HEK293 (cell line): ENCODE data around the gene ATXN2.

Experiments used
- CTCF ChIA-PET: fragments of 350-600 bp; formaldehyde crosslinking; extraction: SDS; loops from one replicate; lab custom pipeline; 2021; ENCODE audit warnings: antibody characterized with exemption; lab: Yijun Ruan, JAX
- POLR2A ChIA-PET: fragments of 300-600 bp; formaldehyde crosslinking; extraction: SDS; loops from one replicate; lab custom pipeline; 2020; ENCODE audit warnings: antibody characterized with exemption, inconsistent platforms; lab: Yijun Ruan, JAX
- H3K27ac ChIP-seq: fragments of 200-500 bp; sonication (Bioruptor generic); 2 replicates; pipeline ENCODE4 v1.5.1; 2014; ENCODE audit warnings: low read depth, low read length, control low read depth, inconsistent platforms; ENCODE audit errors: extremely low read depth
- H3K36me3 ChIP-seq, 2 experiments: fragments of 200-500 bp in 1 of 2; sonication (Bioruptor generic) in 1 of 2; 1 replicate in 1 of 2; 2 replicates in 1 of 2; pipeline ENCODE4 v1.5.1; 2014 to 2017; ENCODE audit warnings: inconsistent platforms in 2 of 2, low read length in 2 of 2; ENCODE audit not compliant: control insufficient read depth in 2 of 2, insufficient read depth in 1 of 2
- H3K4me1 ChIP-seq: fragments of 200-500 bp; sonication (Bioruptor generic); 2 replicates; pipeline ENCODE4 v1.5.1; 2014; ENCODE audit warnings: mild to moderate bottlenecking, low read length, inconsistent platforms; ENCODE audit not compliant: control insufficient read depth, insufficient read depth
- H3K4me3 ChIP-seq: 2 replicates; pipeline ENCODE4 v1.5.1; 2011; ENCODE audit warnings: low read depth, mild to moderate bottlenecking, control low read depth, low read length, moderate library complexity
- H3K9me3 ChIP-seq: fragments of 200-500 bp; sonication (Bioruptor generic); 2 replicates; pipeline ENCODE4 v1.5.1; 2014; ENCODE audit warnings: low read depth, low read length, inconsistent platforms; ENCODE audit not compliant: control insufficient read depth, insufficient read depth
- EGR2 ChIP-seq: fragments of 450-650 bp; formaldehyde crosslinking; IDR thresholded peaks from 2 replicates; pipeline ENCODE4 v1.5.1; 2016; ENCODE audit warnings: low read depth, missing biosample characterization, missing genetic modification characterization
- HIC1 ChIP-seq: fragments of 450-650 bp; formaldehyde crosslinking; IDR thresholded peaks from 2 replicates; pipeline ENCODE4 v1.5.1; 2016; ENCODE audit warnings: missing biosample characterization, missing genetic modification characterization
- TRIM28 ChIP-seq: IDR thresholded peaks from 2 replicates; pipeline ENCODE4 v1.6.1; 2011; ENCODE audit warnings: low read length, control low read depth, borderline replicate concordance
- ZBTB1 ChIP-seq: fragments of 450-650 bp; formaldehyde crosslinking; IDR thresholded peaks from 2 replicates; pipeline ENCODE4 v1.5.1; 2016; ENCODE audit warnings: missing biosample characterization, missing genetic modification characterization
- ZFHX2 ChIP-seq: fragments of 450-650 bp; formaldehyde crosslinking; conservative IDR thresholded peaks from 2 replicates; pipeline ENCODE4 v1.5.1; 2016; ENCODE audit warnings: missing biosample characterization, missing genetic modification characterization
- ZFP3 ChIP-seq: fragments of 450-650 bp; formaldehyde crosslinking; IDR thresholded peaks from 2 replicates; pipeline ENCODE4 v1.5.1; 2016; ENCODE audit warnings: low read depth, missing biosample characterization, missing genetic modification characterization
- ZNF155 ChIP-seq: fragments of 450-650 bp; formaldehyde crosslinking; IDR thresholded peaks from 2 replicates; pipeline ENCODE4 v1.5.1; 2016; ENCODE audit warnings: missing biosample characterization, missing genetic modification characterization
- ZNF184 ChIP-seq: fragments of 450-650 bp; IDR thresholded peaks from 2 replicates; pipeline ENCODE4 v1.5.1; 2018; ENCODE audit warnings: missing biosample characterization, mild to moderate bottlenecking, missing genetic modification characterization
- ZNF266 ChIP-seq: fragments of 450-650 bp; formaldehyde crosslinking; IDR thresholded peaks from 2 replicates; pipeline ENCODE4 v1.5.1; 2016; ENCODE audit warnings: missing biosample characterization, missing genetic modification characterization, low read depth
- ZNF513 ChIP-seq: fragments of 450-650 bp; IDR thresholded peaks from 2 replicates; pipeline ENCODE4 v1.5.1; 2018; ENCODE audit warnings: missing biosample characterization, missing genetic modification characterization
- ZNF621 ChIP-seq: fragments of 450-650 bp; formaldehyde crosslinking; IDR thresholded peaks from 2 replicates; pipeline ENCODE4 v1.5.1; 2017; ENCODE audit warnings: missing biosample characterization, missing genetic modification characterization
- ZNF624 ChIP-seq: fragments of 450-650 bp; formaldehyde crosslinking; IDR thresholded peaks from 2 replicates; pipeline ENCODE4 v1.5.1; 2017; ENCODE audit warnings: missing biosample characterization, missing genetic modification characterization
- ZNF626 ChIP-seq: fragments of 450-650 bp; sonication (Bioruptor Pico); formaldehyde crosslinking; IDR thresholded peaks from 2 replicates; pipeline ENCODE4 v1.5.1; 2018; ENCODE audit warnings: missing biosample characterization, missing genetic modification characterization, inconsistent platforms
- ZNF747 ChIP-seq: fragments of 450-650 bp; formaldehyde crosslinking; IDR thresholded peaks from 2 replicates; pipeline ENCODE4 v1.5.1; 2016; ENCODE audit warnings: missing biosample characterization, missing genetic modification characterization
- ZNF785 ChIP-seq: fragments of 450-650 bp; formaldehyde crosslinking; IDR thresholded peaks from 2 replicates; pipeline ENCODE4 v1.5.1; 2016; ENCODE audit warnings: missing biosample characterization, missing genetic modification characterization
- TF ChIP-seq, protein P1 (sequence below): fragments of 450-650 bp; formaldehyde crosslinking; IDR thresholded peaks from 2 replicates; pipeline ENCODE4 v1.5.1; 2016; ENCODE audit warnings: missing biosample characterization, missing genetic modification characterization
- TF ChIP-seq, protein P2 (sequence below): fragments of 450-650 bp; formaldehyde crosslinking; IDR thresholded peaks from 2 replicates; pipeline ENCODE4 v1.5.1; 2017; ENCODE audit warnings: missing biosample characterization, missing genetic modification characterization

The ATXN2 gene

DNA sequence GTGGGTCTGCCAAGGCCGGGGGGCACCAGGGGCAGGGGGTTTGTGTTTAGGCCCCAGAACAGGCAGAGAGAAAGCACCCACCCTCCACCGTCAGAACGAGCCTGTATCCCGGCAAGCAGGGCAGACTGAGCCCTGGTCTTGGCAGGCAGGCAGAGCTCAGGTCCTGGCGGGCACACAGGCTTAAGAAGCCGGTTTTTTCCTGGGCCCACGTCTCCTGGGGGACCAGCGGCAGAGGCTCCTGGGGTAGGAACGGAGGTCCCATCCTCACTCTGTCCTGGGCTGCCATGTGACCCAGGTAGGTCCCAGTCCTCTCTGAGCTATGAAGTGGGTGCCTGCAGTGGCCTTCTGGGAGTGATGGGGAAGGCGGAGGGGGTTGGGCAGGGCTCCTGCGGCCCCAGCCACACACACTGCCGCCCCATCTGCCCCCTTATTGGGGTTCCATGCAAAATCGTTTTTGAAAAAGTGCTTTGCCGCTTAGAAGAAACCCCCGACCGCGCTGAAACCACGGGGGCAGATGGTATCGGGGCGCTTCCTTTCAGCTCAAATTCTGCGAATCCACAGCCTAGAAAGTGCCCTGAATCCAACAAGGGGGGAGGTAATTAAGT, 169.2 kb downstream of the ATXN2 start (continued):
- TF ChIP-seq ZNF155 (tag by site-specific recombination) (no peak), ZBTB1 (tag by site-specific recombination) (no peak), ZNF626 (tag by site-specific recombination) (no peak), ZNF747 (no peak)
- TF ChIP-seq, protein P1, sequence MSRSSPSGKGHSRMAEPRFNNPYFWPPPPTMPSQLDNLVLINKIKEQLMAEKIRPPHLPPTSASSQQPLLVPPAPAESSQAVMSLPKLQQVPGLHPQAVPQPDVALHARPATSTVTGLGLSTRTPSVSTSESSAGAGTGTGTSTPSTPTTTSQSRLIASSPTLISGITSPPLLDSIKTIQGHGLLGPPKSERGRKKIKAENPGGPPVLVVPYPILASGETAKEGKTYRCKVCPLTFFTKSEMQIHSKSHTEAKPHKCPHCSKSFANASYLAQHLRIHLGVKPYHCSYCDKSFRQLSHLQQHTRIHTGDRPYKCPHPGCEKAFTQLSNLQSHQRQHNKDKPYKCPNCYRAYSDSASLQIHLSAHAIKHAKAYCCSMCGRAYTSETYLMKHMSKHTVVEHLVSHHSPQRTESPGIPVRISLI (tag by site-specific recombination) = no peak

- no peak for TF ChIP-seq ZNF266 (tag by site-specific recombination)
- TF ChIP-seq ZFHX2 (tag by site-specific recombination) = 0 out of 2 replicates have a peak, but pooled peaks have one; percentile 19
- TF ChIP-seq ZNF624 (tag by site-specific recombination) = no peak
- no peak for TF ChIP-seq ZNF621 (tag by site-specific recombination)
- TF ChIP-seq ZNF184 (tag by site-specific recombination) = no peak
- no peak for TF ChIP-seq TRIM28
- no peak for TF ChIP-seq ZNF785 (tag by site-specific recombination)
- TF ChIP-seq, protein P2, sequence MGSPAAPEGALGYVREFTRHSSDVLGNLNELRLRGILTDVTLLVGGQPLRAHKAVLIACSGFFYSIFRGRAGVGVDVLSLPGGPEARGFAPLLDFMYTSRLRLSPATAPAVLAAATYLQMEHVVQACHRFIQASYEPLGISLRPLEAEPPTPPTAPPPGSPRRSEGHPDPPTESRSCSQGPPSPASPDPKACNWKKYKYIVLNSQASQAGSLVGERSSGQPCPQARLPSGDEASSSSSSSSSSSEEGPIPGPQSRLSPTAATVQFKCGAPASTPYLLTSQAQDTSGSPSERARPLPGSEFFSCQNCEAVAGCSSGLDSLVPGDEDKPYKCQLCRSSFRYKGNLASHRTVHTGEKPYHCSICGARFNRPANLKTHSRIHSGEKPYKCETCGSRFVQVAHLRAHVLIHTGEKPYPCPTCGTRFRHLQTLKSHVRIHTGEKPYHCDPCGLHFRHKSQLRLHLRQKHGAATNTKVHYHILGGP (tag by site-specific recombination) = no peak
- TF ChIP-seq EGR2 (tag by site-specific recombination) = peak; percentile 66; the same call in 1 of the 2 replicates
- TF ChIP-seq ZNF747 = no peak
- TF ChIP-seq ZFP3 (tag by site-specific recombination) = no peak
- no peak for TF ChIP-seq HIC1
- peak; percentile 84 for TF ChIP-seq ZNF513 (tag by site-specific recombination)
- ChIA-PET POLR2A (interaction anchor here (1.6 kb wide), 1 partner anchor 14 kb away, joined by 3 read pairs; no protein-coding TSS in a partner anchor), CTCF (no interaction called here)
- Histone ChIP-seq H3K4me3 (no peak overlapping the region), H3K4me1 (no peaks in the 10 kb centered on the region), H3K36me3 (no peaks in the 10 kb centered on the region), H3K27ac (no peak overlapping the region), H3K9me3 (no peaks in the 10 kb centered on the region)
These were observed 170.4 kb downstream of the ATXN2 start for GRCh38 chr12:111428728-111429175.
